ENCODE measurements around the gene G6PC2.

Gene G6PC2

GRCh38 chr2:168949324-168949723 lies 48.2 kb downstream of the G6PC2 start:
- no peak for DNase-seq

GRCh38 chr2:168951871-168952270 lies 50.8 kb downstream of the G6PC2 start:
- no peak for DNase-seq

GRCh38 chr2:168952424-168952823 lies 51.3 kb downstream of the G6PC2 start:
- DNase-seq: no peak

DNA sequence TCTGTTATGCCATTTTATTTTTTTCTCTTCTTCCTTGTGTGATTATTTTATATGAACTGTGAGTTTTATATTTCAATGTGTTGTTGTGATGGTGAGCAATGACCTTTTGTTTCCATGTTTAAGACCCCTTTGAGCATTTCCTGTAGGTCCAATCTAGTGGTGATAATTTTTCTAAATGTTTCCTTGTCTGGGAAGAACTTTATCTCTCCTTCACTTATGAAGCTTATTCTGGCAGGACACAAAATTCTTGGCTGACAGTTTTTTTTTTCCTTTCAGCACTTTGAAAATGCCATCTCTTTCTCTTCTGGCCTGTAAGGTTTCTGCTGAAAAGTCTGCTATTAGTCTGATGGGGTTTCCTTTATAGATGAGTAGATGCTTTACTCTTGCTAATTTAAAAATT lies 53.2 kb downstream of the G6PC2 start:
- DNase-seq: no peak

- DNase-seq: no peak
Observed at GRCh38 chr2:168955321-168955720, 54.2 kb downstream of the G6PC2 start.

GRCh38 chr2:168956392-168956791 lies 55.3 kb downstream of the G6PC2 start:
- no peak for DNase-seq

Data from activated CD4-positive, alpha-beta T cell treated with anti-CD3 and anti-CD28 coated beads, Interleukin-2, amount 50 U/mL, for 16 hours (primary cell).